D721Med (cell line): Measurements from ENCODE around the gene SLAMF1.
"Not testable (repeated sequence)": the region's sequence is repeated elsewhere in the genome, so short reads cannot be mapped to it uniquely, and the experiment has no call there.

Source experiments
- DNase-seq: peaks from one replicate; pipeline ENCODE4 v3.0.0; 2011; ENCODE audit warnings: low spot score; ENCODE audit not compliant: insufficient read length
- FAIRE-seq: peaks from 2 replicates; lab custom pipeline; 2011; peaks lifted over from hg19 to GRCh38; lab: Jason Lieb, UNC
- TF ChIP-seq, protein P1 (sequence below): IDR thresholded peaks from 2 replicates; pipeline ENCODE4 v1.5.1; 2012; ENCODE audit warnings: mild to moderate bottlenecking, control low read depth; ENCODE audit not compliant: insufficient read depth; ENCODE audit errors: missing control alignments

Gene SLAMF1

DNA sequence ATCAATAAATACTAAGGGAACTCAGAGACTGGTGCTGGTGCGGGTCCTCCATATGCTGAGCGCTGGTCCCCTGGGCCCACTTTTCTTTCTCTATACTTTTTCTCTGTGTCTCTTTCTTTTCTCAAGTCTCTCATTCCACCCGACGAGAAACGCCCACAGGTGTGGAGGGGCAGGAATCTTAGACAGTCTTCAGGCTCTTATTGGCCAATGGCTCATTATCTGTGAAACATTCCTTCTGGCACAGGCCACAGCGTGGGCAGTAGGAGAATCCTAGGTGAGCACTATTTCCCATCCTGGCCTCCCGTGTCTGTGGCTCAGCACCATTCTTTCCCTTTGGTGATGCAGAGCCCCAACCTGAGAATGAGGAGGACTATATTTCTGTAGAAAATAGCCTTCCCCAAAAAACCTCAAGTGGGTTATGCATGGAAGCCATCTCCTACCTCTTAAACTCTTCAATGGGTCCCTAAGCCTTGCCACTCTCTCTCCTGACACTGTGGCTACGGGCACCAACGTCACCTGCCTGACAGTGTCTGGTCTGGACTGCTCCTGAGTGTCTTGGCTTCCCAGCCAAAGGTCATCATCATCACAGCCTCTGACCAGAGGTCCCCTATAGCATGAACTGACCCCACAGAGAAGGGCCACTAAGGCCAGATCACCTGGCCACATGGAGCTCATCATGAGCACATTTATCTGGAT is 6.2 kb upstream of the SLAMF1 start:
- DNase-seq (no peak), FAIRE-seq (no peak)
- TF ChIP-seq, protein P1, sequence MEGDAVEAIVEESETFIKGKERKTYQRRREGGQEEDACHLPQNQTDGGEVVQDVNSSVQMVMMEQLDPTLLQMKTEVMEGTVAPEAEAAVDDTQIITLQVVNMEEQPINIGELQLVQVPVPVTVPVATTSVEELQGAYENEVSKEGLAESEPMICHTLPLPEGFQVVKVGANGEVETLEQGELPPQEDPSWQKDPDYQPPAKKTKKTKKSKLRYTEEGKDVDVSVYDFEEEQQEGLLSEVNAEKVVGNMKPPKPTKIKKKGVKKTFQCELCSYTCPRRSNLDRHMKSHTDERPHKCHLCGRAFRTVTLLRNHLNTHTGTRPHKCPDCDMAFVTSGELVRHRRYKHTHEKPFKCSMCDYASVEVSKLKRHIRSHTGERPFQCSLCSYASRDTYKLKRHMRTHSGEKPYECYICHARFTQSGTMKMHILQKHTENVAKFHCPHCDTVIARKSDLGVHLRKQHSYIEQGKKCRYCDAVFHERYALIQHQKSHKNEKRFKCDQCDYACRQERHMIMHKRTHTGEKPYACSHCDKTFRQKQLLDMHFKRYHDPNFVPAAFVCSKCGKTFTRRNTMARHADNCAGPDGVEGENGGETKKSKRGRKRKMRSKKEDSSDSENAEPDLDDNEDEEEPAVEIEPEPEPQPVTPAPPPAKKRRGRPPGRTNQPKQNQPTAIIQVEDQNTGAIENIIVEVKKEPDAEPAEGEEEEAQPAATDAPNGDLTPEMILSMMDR = no peak

DNA sequence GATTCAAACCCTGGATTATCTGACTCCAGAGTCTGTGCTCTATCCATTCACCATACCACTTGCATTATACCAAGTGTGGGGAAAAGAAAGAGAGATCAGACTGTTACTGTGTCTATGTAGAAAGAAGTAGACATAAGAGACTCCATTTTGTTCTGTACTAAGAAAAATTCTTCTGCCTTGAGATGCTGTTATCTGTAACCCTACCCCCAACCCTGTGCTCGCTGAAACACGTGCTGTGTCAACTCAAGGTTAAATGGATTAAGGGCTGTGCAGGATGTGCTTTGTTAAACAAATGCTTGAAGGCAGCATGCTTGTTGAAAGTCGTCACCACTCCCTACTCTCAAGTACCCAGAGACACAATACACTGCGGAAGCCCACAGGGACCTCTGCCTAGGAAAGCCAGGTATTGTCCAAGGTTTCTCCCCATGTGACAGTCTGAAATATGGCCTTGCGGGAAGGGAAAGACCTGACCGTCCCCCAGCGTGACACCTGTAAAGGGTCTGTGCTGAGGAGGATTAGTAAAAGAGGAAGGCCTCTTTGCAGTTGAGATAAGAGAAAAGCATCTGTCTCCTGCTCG is 5.3 kb upstream of the SLAMF1 start:
- not testable (repeated sequence) for FAIRE-seq, DNase-seq

DNA sequence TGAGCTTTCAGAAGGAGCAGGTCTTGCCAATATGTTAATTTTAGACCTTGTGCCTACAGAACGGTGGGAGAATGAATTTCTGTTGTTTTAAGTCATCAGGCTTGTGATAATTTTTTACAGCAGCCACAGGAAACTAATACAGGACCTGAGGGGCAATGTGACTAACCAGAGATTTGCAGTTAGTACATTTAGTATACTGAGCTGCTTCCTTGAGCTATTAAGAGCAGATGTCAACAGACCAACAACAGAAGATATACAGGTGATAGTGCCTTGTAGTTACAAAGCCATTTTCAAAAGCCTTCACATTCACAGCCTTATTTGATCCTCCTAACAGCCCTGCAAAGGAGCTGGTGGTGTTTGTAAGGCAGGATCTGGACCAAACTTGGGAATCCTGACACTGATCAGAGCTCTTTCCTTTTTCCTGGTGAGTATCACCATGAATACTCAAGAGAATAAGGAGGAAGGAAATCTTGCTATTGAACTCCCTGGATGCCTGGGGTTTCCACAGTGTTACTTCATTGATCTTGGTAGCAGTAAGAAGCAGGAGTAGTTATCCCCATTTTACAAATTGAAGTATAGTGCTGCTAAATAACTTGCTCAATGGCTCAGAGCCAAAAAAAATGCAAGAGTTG is 4.7 kb upstream of the SLAMF1 start:
- DNase-seq (no peak), FAIRE-seq (no peak)
- TF ChIP-seq, protein P1 = no peak

DNA sequence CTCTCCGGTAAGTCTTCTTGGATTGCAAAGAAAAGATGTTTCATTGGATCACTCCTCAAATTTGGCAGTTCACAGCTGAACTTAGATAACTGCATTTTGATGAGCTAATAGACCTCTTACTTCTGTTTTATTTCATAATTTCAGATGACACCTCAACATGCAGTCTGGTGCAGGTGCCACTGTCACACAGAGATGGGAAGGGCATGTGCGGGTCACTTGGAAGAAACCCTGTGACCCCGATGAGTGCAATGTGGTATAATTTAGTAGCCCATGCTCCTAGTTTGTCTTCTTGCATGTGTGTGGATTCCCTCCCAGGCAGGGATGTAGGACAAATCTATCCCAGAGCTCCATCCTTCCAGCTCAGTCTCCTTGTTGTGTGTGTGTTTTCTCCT is 481 bp upstream of the SLAMF1 start:
- FAIRE-seq (no peak), DNase-seq (no peak)
- TF ChIP-seq, protein P1 = no peak

DNA sequence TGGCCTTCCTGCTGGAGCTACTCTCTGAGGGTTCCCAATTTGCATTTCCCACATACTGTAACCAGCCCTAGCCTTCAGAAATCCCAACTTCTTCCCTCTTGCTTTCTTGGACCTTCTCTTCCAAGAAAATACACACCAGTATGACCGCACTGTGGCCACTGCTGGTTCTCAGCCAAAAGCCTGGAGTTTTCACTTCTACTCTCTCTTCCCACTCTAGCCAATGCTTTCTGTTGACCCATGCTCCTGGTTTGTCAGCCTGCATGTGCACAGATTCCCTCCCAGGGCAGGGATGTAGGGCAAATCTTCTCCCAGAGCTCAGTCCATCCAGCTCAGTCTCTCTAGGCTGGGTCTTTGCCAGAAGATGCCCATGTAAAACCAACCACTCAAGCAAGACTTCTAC is 664 bp downstream of the SLAMF1 start:
- TF ChIP-seq, protein P1 = no peak
- FAIRE-seq = no peak

DNA sequence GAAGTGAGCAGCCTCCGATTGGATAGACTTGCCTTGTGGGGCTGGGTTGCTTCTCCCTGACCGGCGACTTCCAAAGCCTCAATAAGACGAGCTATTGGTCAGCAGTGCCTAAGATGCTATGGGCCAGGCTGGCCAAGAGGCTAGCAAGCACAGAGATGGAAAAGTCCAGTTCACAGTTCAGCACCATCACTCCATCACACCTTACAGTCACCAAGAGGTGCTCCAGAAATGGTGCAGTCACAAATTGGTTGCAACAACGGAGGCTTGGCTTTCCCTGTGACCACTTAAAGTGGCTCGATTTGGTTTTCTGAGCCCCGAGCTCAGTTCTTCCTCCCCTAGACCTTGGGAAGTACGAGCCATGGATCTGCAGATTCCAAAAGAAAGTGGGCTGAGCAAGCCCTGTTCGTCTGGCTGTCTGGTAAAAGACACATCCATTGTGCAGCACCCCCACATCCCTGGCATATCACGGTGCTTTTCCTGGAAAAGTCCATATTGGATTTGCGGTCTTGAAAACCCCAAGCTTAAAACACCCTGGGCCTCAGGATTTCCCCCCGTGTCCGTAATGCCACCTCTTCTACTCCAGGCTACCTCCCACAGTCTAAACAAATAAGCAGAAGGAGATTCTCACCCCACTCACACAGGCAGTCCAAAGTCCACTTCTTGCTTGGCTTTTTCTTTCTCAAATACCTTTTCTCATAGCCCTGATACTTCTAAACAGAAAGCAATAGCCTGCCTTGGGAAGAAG is 1.3 kb downstream of the SLAMF1 start:
- no peak for DNase-seq
- TF ChIP-seq, protein P1 = no peak
- FAIRE-seq = no peak

More for the DNA sequence above, 664 bp downstream of the SLAMF1 start:
- DNase-seq = no peak

DNA sequence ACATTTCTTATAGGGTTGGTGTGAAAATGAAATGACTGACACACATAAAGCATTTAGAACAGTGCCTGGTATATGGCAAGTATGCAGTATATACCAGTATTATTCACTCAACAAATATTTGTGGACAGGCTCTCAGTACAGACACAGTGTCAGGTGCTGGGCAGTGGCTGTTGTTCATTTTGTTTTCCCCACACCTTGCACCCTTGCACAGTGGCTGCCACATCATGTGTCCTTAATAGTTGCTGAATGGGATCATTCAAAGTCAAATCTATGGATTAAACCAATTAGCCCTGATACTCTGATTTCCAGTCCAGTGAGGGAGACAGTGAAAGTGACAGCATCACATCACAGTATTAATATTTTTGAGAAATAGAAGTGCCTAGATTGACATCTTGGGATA is 2.4 kb downstream of the SLAMF1 start:
- TF ChIP-seq, protein P1 = no peak
- DNase-seq (no peak), FAIRE-seq (no peak)
